Stomach (tissue), 4 donors: ENCODE results near the gene CENPX.

Experiments used
- EP300 ChIP-seq: sonication (generic); formaldehyde crosslinking; IDR thresholded peaks from one replicate; pipeline ENCODE4 v1.6.1; 2017; ENCODE audit warnings: antibody characterized with exemption
- POLR2A ChIP-seq, 4 donors: fragments of 450-650 bp; IDR thresholded peaks; one replicate each; pipeline ENCODE4 v1.6.1; 2016; ENCODE audit warnings: antibody characterized with exemption in 4 of 4, control low read depth in 2 of 4, mild to moderate bottlenecking in 1 of 4, moderate library complexity in 1 of 4
- POLR2AphosphoS5 ChIP-seq, 3 donors: sonication (generic); formaldehyde crosslinking; IDR thresholded peaks; one replicate each; pipeline ENCODE4 v1.6.1; 2016; ENCODE audit warnings: antibody characterized with exemption in 3 of 3
- TF ChIP-seq, protein P1 (sequence below), 7 experiments: fragments of 450-650 bp in 4 of 7; fragments of 200-600 bp in 3 of 7; sonication (generic) in 3 of 7; IDR thresholded peaks; one replicate each; pipeline ENCODE4 v1.5.1; 2016 to 2019; ENCODE audit warnings: antibody characterized with exemption in 7 of 7, control low read depth in 2 of 7, mild to moderate bottlenecking in 1 of 7

DNA sequence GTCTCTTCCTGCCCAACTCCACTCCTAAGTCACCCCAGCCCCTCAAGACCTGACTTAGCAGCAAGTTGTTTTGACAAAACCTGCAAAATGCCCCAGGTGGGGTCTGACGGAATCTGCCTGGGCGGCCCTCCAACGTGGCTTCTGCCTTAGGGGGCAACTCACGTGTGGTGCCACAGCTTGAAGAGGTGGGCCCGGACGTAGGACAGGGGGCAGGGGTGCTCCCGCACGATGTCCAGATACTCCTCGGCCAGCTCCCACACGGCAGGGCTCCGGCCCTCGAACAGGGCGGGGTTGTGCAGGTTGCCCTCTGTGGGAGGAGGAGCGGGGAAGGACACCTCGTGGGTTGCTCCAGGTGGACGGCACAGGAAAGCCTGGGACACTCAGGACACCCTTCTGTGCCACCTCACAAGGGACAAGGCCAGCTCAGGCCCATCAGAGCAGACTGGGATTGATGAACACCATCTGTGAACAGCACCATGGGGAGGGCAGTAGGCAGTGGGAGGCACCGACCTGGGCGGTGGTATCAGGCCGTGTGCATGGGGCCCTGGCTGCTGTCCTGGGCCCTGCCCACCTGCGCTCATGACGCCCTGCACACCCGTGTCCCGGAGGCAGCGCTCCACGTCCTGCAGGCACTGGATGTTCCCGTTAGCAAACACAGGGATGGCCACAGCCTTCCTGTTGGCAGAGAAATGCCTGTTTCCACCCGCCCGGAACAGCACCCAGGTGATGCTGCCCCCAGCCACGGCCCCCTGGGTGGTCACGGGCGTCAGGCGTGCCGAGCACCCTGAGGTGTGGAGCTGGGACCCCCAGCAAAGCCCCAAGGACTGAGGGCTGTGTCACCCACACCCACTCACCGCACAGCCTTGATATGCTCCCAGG is 38.6 kb upstream of the CENPX start:
- TF ChIP-seq, protein P1, sequence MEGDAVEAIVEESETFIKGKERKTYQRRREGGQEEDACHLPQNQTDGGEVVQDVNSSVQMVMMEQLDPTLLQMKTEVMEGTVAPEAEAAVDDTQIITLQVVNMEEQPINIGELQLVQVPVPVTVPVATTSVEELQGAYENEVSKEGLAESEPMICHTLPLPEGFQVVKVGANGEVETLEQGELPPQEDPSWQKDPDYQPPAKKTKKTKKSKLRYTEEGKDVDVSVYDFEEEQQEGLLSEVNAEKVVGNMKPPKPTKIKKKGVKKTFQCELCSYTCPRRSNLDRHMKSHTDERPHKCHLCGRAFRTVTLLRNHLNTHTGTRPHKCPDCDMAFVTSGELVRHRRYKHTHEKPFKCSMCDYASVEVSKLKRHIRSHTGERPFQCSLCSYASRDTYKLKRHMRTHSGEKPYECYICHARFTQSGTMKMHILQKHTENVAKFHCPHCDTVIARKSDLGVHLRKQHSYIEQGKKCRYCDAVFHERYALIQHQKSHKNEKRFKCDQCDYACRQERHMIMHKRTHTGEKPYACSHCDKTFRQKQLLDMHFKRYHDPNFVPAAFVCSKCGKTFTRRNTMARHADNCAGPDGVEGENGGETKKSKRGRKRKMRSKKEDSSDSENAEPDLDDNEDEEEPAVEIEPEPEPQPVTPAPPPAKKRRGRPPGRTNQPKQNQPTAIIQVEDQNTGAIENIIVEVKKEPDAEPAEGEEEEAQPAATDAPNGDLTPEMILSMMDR (IDR thresholded peaks at IDR 0.05), result no peak
- TF ChIP-seq POLR2A (IDR thresholded peaks at IDR 0.05) (no peak), POLR2AphosphoS5 (IDR thresholded peaks at IDR 0.05) (no peak), EP300 (no peak)
